IPS DF 6.9 (cell line): ENCODE results near the gene COPS7A.
"Not testable (repeated sequence)": the region's sequence is repeated elsewhere in the genome, so short reads cannot be mapped to it uniquely, and the experiment has no call there.

Experiments used
- DNase-seq: peaks from one replicate; pipeline ENCODE4 v3.0.0-alpha.2; 2013; ENCODE audit warnings: low read depth, low spot score
- H3K27ac ChIP-seq: one replicate; pipeline ENCODE4 v1.5.1; 2013; ENCODE audit warnings: low read length, control low read depth
- H3K27me3 ChIP-seq: 2 replicates; pipeline ENCODE4 v1.6.1; 2013; ENCODE audit warnings: mild to moderate bottlenecking, low read length; ENCODE audit not compliant: control insufficient read depth, insufficient read depth
- H3K36me3 ChIP-seq: 2 replicates; pipeline ENCODE4 v1.6.1; 2013; ENCODE audit warnings: low read length; ENCODE audit not compliant: control insufficient read depth, insufficient read depth
- H3K4me1 ChIP-seq: 2 replicates; pipeline ENCODE4 v1.6.1; 2013; ENCODE audit warnings: low read length; ENCODE audit not compliant: control insufficient read depth, insufficient read depth
- H3K4me3 ChIP-seq: 2 replicates; pipeline ENCODE4 v1.5.1; 2013; ENCODE audit warnings: mild to moderate bottlenecking, low read length
- H3K9me3 ChIP-seq: 2 replicates; pipeline ENCODE4 v1.6.1; 2013; ENCODE audit warnings: low read length, inconsistent platforms; ENCODE audit not compliant: control insufficient read depth, insufficient read depth
- WGBS: extraction: QIAGEN DNeasy Blood & Tissue Kit; methylation state at CpG from one replicate; pipeline ENCODE4 v1.1.7; 2013; ENCODE audit warnings: mixed read lengths, missing lambda C conversion rate; ENCODE audit not compliant: insufficient read length, insufficient coverage; 5-methylcytosine and 5-hydroxymethylcytosine counted together

Gene COPS7A

GRCh38 chr12:6701078-6701768 is 22.6 kb upstream of the COPS7A start:
- H3K9me3 ChIP-seq = no peaks in the 10 kb centered on the region
- peaks cover 9% of the 10 kb centered on the region for H3K27me3 ChIP-seq
- peaks cover 6% of the 10 kb centered on the region; the same call in 1 of the 2 replicates for H3K4me1 ChIP-seq
- peak overlapping the region; percentile 78; the same call in 1 of the 2 replicates for H3K4me3 ChIP-seq
- no CpG with 5 or more reads among the region's 13 CpGs for WGBS
- DNase-seq = no peak
- H3K27ac ChIP-seq = no peak overlapping the region
- H3K36me3 ChIP-seq = no peaks in the 10 kb centered on the region

GRCh38 chr12:6703631-6704030 is 20.2 kb upstream of the COPS7A start:
- no peak for DNase-seq
- Histone ChIP-seq H3K9me3 (no peaks in the 10 kb centered on the region), H3K27ac (no peak overlapping the region), H3K27me3 (peaks cover 9% of the 10 kb centered on the region), H3K4me1 (peaks cover 3% of the 10 kb centered on the region; the same call in 1 of the 2 replicates), H3K4me3 (no peak overlapping the region), H3K36me3 (no peaks in the 10 kb centered on the region)
- WGBS = no CpG with 5 or more reads among the region's 10 CpGs

- not testable (repeated sequence) for H3K9me3 ChIP-seq, H3K27ac ChIP-seq, H3K4me3 ChIP-seq, H3K27me3 ChIP-seq, H3K4me1 ChIP-seq, DNase-seq, H3K36me3 ChIP-seq
- no CpG with 5 or more reads among the region's 21 CpGs for WGBS
These were observed 15.5 kb upstream of the COPS7A start for GRCh38 chr12:6708351-6708750.

GRCh38 chr12:6708960-6709394 is 14.9 kb upstream of the COPS7A start:
- Histone ChIP-seq H3K36me3 (no peaks in the 10 kb centered on the region), H3K27ac (no peak overlapping the region), H3K27me3 (no peaks in the 10 kb centered on the region), H3K4me1 (no peaks in the 10 kb centered on the region), H3K4me3 (no peak overlapping the region), H3K9me3 (no peaks in the 10 kb centered on the region)
- no CpG with 5 or more reads among the region's 16 CpGs for WGBS
- DNase-seq = no peak

GRCh38 chr12:6716031-6716873 is 7.6 kb upstream of the COPS7A start:
- H3K27ac ChIP-seq, H3K9me3 ChIP-seq, DNase-seq, H3K36me3 ChIP-seq, H3K4me1 ChIP-seq, H3K27me3 ChIP-seq, H3K4me3 ChIP-seq: not testable (repeated sequence)
- WGBS = no CpG with 5 or more reads among the region's 41 CpGs

- Histone ChIP-seq H3K27ac (no peak overlapping the region), H3K36me3 (no peaks in the 10 kb centered on the region), H3K4me3 (no peak overlapping the region), H3K27me3 (no peaks in the 10 kb centered on the region), H3K9me3 (no peaks in the 10 kb centered on the region), H3K4me1 (no peaks in the 10 kb centered on the region)
- DNase-seq = no peak
- no CpG with 5 or more reads among the region's 10 CpGs for WGBS
These were observed 6.9 kb upstream of the COPS7A start for GRCh38 chr12:6716874-6717437.

- H3K36me3 ChIP-seq = no peaks in the 10 kb centered on the region; the same call in 1 of the 2 replicates
- H3K4me3 ChIP-seq = no peak overlapping the region
- no peak for DNase-seq
- no peaks in the 10 kb centered on the region for H3K9me3 ChIP-seq
- H3K27ac ChIP-seq = no peak overlapping the region
- WGBS = no CpG with 5 or more reads among the region's 3 CpGs
- no peaks in the 10 kb centered on the region for H3K27me3 ChIP-seq
- no peaks in the 10 kb centered on the region for H3K4me1 ChIP-seq
These were observed 983 bp upstream of the COPS7A start for GRCh38 chr12:6722863-6723262.

GRCh38 chr12:6724409-6724797 is 557 bp downstream of the COPS7A start:
- Histone ChIP-seq H3K27me3 (no peaks in the 10 kb centered on the region), H3K4me3 (peak overlapping the region; percentile 44; the same call in 1 of the 2 replicates), H3K4me1 (no peaks in the 10 kb centered on the region), H3K27ac (no peak overlapping the region), H3K36me3 (peaks cover 8% of the 10 kb centered on the region; the same call in 1 of the 2 replicates), H3K9me3 (no peaks in the 10 kb centered on the region)
- no peak for DNase-seq
- no CpG with 5 or more reads among the region's 10 CpGs for WGBS

GRCh38 chr12:6725350-6725749 is 1.5 kb downstream of the COPS7A start:
- H3K9me3 ChIP-seq = no peaks in the 10 kb centered on the region
- H3K27me3 ChIP-seq = no peaks in the 10 kb centered on the region
- peaks cover 13% of the 10 kb centered on the region for H3K36me3 ChIP-seq
- no CpG with 5 or more reads among the region's 7 CpGs for WGBS
- no peak overlapping the region for H3K4me3 ChIP-seq
- H3K27ac ChIP-seq = no peak overlapping the region
- no peaks in the 10 kb centered on the region for H3K4me1 ChIP-seq
- no peak for DNase-seq

- Histone ChIP-seq H3K27ac (no peak overlapping the region), H3K27me3 (no peaks in the 10 kb centered on the region), H3K36me3 (peaks cover 23% of the 10 kb centered on the region), H3K4me3 (no peak overlapping the region), H3K9me3 (no peaks in the 10 kb centered on the region), H3K4me1 (no peaks in the 10 kb centered on the region)
- WGBS = no CpG with 5 or more reads among the region's 18 CpGs
- DNase-seq = no peak
These were observed 5.3 kb downstream of the COPS7A start for GRCh38 chr12:6729186-6729585.
